UCSD-AML1 (cell line): ENCODE measurements around the gene MBD5.
A peak's percentile ranks its signal among the peaks of the same experiment; 100 is the strongest.

Source experiments
- DNase-seq: peaks from one replicate; lab custom pipeline; 2025; ENCODE audit not compliant: unreplicated experiment; lab: John Stamatoyannopoulos, UW

Gene MBD5

GRCh38 chr2:148022882-148023281 is 2.0 kb downstream of the MBD5 start:
- no peak for DNase-seq

GRCh38 chr2:148023861-148024260 is 3.0 kb downstream of the MBD5 start:
- no peak for DNase-seq

GRCh38 chr2:148026573-148026972 is 5.7 kb downstream of the MBD5 start:
- DNase-seq = no peak

- no peak for DNase-seq
Observed at GRCh38 chr2:148027822-148028221, 6.9 kb downstream of the MBD5 start.

- no peak for DNase-seq
Observed at GRCh38 chr2:148028781-148029180, 7.9 kb downstream of the MBD5 start.

GRCh38 chr2:148031152-148031551 is 10.3 kb downstream of the MBD5 start:
- DNase-seq = no peak

- DNase-seq = no peak
Observed at GRCh38 chr2:148032215-148032614, 11.3 kb downstream of the MBD5 start.

- DNase-seq = no peak
Observed at GRCh38 chr2:148039783-148040182, 18.9 kb downstream of the MBD5 start.

- no peak for DNase-seq
Observed at GRCh38 chr2:148042219-148042618, 21.3 kb downstream of the MBD5 start.

GRCh38 chr2:148044322-148044721 is 23.4 kb downstream of the MBD5 start:
- DNase-seq = no peak

- DNase-seq = no peak
Observed at GRCh38 chr2:148046802-148047201, 25.9 kb downstream of the MBD5 start.

GRCh38 chr2:148048475-148049221 is 27.8 kb downstream of the MBD5 start:
- peak; percentile 10 for DNase-seq

GRCh38 chr2:148049284-148049683 is 28.4 kb downstream of the MBD5 start:
- DNase-seq = no peak

GRCh38 chr2:148052687-148053086 is 31.8 kb downstream of the MBD5 start:
- DNase-seq = no peak

- no peak for DNase-seq
Observed at GRCh38 chr2:148058641-148059040, 37.8 kb downstream of the MBD5 start.

GRCh38 chr2:148063633-148064032 is 42.7 kb downstream of the MBD5 start:
- DNase-seq = no peak

GRCh38 chr2:148065936-148066335 is 45.0 kb downstream of the MBD5 start:
- DNase-seq = no peak

GRCh38 chr2:148067801-148068200 is 46.9 kb downstream of the MBD5 start:
- no peak for DNase-seq

- no peak for DNase-seq
Observed at GRCh38 chr2:148071351-148071750, 50.5 kb downstream of the MBD5 start.

- DNase-seq = no peak
Observed at GRCh38 chr2:148096012-148096411, 75.1 kb downstream of the MBD5 start.

GRCh38 chr2:148102641-148103040 is 81.8 kb downstream of the MBD5 start:
- DNase-seq = no peak

- DNase-seq = no peak
Observed at GRCh38 chr2:148103946-148104345, 83.1 kb downstream of the MBD5 start.

GRCh38 chr2:148106331-148106730 is 85.4 kb downstream of the MBD5 start:
- no peak for DNase-seq
